Activated CD4-positive, alpha-beta memory T cell treated with anti-CD3 and anti-CD28 coated beads, Interleukin-2, amount 10 ng/mL, durations not matched to agents 7 days and 5 days (primary cell): ENCODE data around the gene TFCP2. TPM values are rescaled to one million over a fixed set of nuclear protein-coding genes. Genes with fewer than 3 reads are reported as not detected.
A peak's percentile ranks its signal among the peaks of the same experiment; 100 is the strongest.

ENCODE experiments used
- CTCF ChIA-PET: fragments of 350-600 bp; sonication (Branson Sonifier 250); formaldehyde crosslinking; loops from one replicate; lab custom pipeline; 2021; ENCODE audit warnings: antibody characterized with exemption, inconsistent platforms; lab: Charles Lee
- POLR2A ChIA-PET: fragments of 350-600 bp; sonication (Branson Sonifier 250); formaldehyde crosslinking; loops from one replicate; lab custom pipeline; 2021; ENCODE audit warnings: antibody characterized with exemption; lab: Charles Lee
- DNase-seq: peaks from one replicate; pipeline ENCODE4 v3.0.0-alpha.2; 2020
- H3K27ac Mint-ChIP-seq: one replicate; pipeline ENCODE4 v1.8.0; 2021; ENCODE audit warnings: mild to moderate bottlenecking, mixed read lengths
- H3K27me3 Mint-ChIP-seq: one replicate; pipeline ENCODE4 v1.8.0; 2021; ENCODE audit warnings: mixed read lengths
- H3K36me3 Mint-ChIP-seq: one replicate; pipeline ENCODE4 v1.8.0; 2021; ENCODE audit warnings: low read depth, mixed read lengths
- H3K4me1 Mint-ChIP-seq: one replicate; pipeline ENCODE4 v1.8.0; 2021; ENCODE audit warnings: mixed read lengths
- H3K4me3 Mint-ChIP-seq: one replicate; pipeline ENCODE4 v1.8.0; 2021; ENCODE audit warnings: mild to moderate bottlenecking, mixed read lengths
- H3K9me3 Mint-ChIP-seq: one replicate; pipeline ENCODE4 v1.8.0; 2021; ENCODE audit warnings: mixed read lengths
- total RNA-seq, 2 experiments: library from RNA; stranded (reverse); gene quantifications; one replicate each; pipeline ENCODE4 v1.2.3, GENCODE V29; 2021

Gene TFCP2
- total RNA-seq, 2 experiments from 2014 or later: 34.3 to 35.9 TPM

- CTCF ChIA-PET: interaction anchor here (0.5 to 1.0 kb wide), 2 partner anchors 91 to 214 kb away, joined by 4 read pairs; partner anchors contain the start of gene POU6F1
- H3K27me3 Mint-ChIP-seq: no peaks in the 10 kb centered on the region
- POLR2A ChIA-PET: no interaction called here
- H3K27ac Mint-ChIP-seq: no peak overlapping the region
- peaks cover 5% of the 10 kb centered on the region for H3K4me1 Mint-ChIP-seq
- H3K4me3 Mint-ChIP-seq: no peak overlapping the region
- H3K36me3 Mint-ChIP-seq: peaks cover 17% of the 10 kb centered on the region
- no peak for DNase-seq
- H3K9me3 Mint-ChIP-seq: no peaks in the 10 kb centered on the region
These were observed 45.7 kb downstream of the TFCP2 start for GRCh38 chr12:51127050-51127729.

DNA sequence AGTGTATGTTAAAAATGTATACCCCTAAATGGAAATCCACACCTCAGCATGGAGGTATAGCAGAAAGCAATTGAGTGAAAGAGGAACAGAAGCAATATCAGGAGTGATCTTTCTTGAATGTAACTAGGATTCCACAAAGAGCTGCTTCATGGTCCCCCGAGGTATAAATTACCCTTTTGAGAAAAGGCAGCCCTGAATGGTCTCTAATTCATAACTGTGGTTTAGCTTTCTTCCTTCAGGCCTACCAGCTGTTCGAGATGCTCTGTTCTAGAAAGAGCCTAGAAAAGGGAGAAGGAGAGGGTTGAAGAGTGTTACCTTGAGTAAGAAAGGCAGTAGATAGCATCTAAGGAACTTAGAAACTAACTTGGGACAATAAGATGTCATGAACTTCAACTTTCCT lies 46.6 kb downstream of the TFCP2 start:
- H3K4me1 Mint-ChIP-seq: peaks cover 3% of the 10 kb centered on the region
- H3K9me3 Mint-ChIP-seq: no peaks in the 10 kb centered on the region
- no peak overlapping the region for H3K4me3 Mint-ChIP-seq
- H3K27me3 Mint-ChIP-seq: no peaks in the 10 kb centered on the region
- POLR2A ChIA-PET: no interaction called here
- CTCF ChIA-PET: no interaction called here
- no peak overlapping the region for H3K27ac Mint-ChIP-seq
- peaks cover 17% of the 10 kb centered on the region for H3K36me3 Mint-ChIP-seq
- DNase-seq: no peak

DNA sequence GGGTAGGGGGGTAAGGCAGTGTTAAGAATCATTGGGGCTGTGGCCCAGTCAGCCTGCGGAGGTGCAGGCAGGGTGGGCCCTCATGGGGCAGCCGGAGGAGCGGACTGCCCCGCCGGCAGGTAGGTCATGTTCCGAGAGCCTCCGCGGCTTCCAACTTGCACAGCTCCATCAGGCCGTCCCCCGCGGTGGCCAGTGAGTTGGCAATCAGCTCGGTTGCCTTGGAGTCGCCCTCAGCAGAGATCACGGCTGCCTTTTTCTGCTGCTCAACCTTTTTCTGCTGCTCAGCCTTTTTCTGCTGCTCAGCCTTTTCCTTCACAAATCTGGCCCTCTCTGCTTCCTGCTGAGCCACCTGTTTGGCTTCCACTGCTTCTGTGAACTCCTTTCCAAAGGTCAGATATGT lies 48.4 kb downstream of the TFCP2 start:
- CTCF ChIA-PET: no interaction called here
- H3K9me3 Mint-ChIP-seq: no peaks in the 10 kb centered on the region
- H3K4me1 Mint-ChIP-seq: peaks cover 3% of the 10 kb centered on the region
- H3K4me3 Mint-ChIP-seq: no peak overlapping the region
- H3K36me3 Mint-ChIP-seq: peaks cover 17% of the 10 kb centered on the region
- H3K27me3 Mint-ChIP-seq: no peaks in the 10 kb centered on the region
- no peak for DNase-seq
- H3K27ac Mint-ChIP-seq: no peak overlapping the region
- POLR2A ChIA-PET: no interaction called here

DNA sequence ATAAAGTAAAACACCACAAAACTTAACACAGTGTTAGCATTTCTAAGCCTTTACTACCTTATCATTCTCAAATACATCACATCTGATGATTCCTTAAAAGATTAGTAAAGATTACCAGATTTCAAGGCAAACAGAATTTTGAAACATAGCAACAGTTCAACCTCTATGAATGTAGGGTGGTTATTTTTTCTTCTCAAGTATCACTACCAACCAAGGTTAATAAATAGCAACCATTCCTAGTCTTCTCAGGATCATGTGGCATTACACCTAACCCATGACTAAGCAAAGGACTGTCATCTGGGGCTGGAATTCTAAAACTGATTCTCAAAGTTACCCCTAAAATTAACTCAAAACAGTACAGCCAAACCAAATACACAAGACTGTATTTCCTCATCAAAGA lies 50.1 kb downstream of the TFCP2 start:
- ChIA-PET CTCF (no interaction called here), POLR2A (no interaction called here)
- H3K36me3 Mint-ChIP-seq: peaks cover 26% of the 10 kb centered on the region
- no peak for DNase-seq
- H3K4me1 Mint-ChIP-seq: peaks cover 10% of the 10 kb centered on the region
- no peaks in the 10 kb centered on the region for H3K27me3 Mint-ChIP-seq
- H3K9me3 Mint-ChIP-seq: no peaks in the 10 kb centered on the region
- H3K27ac Mint-ChIP-seq: no peak overlapping the region
- no peak overlapping the region for H3K4me3 Mint-ChIP-seq

DNA sequence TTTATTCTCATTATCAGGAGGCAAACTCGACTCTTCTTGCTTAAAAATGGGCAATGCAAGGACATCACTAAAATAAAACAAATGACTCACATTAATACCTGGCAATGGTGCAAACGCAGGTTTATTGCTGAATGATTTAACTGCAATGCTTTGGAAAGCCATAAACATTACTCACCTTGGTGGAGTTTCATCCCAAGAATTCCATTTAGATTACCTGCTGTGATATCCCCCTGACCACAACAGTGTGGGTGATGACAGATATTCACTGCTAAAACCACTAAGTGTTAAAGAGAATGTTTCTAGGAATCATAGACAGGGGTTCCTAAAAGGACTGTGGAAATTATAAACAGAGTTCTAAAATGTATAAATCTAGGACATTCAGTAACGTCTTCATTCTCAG lies 54.2 kb downstream of the TFCP2 start:
- Mint-ChIP-seq H3K4me3 (no peak overlapping the region), H3K36me3 (peaks cover 35% of the 10 kb centered on the region), H3K4me1 (peaks cover 7% of the 10 kb centered on the region), H3K27ac (no peak overlapping the region), H3K9me3 (no peaks in the 10 kb centered on the region), H3K27me3 (no peaks in the 10 kb centered on the region)
- no peak for DNase-seq
- POLR2A ChIA-PET: no interaction called here
- CTCF ChIA-PET: no interaction called here

DNA sequence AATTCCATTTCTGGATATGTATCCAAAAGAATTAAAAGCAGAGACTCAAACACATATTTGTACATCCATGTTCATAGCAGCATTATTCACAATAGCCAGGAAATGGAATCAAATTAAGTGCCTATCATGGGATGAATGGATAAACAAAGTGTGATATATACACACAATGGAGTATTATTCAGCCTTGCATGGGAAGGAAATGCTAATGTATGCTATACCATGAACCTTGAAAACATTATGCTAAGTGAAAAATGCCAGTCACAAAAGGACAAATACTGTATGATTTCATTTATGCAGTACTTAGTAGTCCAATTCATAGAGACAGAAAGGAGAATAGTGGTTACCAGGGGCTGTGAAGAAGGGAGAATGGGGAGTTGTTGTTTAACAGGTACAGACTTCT lies 57.4 kb downstream of the TFCP2 start:
- no peak overlapping the region for H3K27ac Mint-ChIP-seq
- DNase-seq: no peak
- no peak overlapping the region for H3K4me3 Mint-ChIP-seq
- ChIA-PET CTCF (no interaction called here), POLR2A (no interaction called here)
- H3K36me3 Mint-ChIP-seq: peaks cover 52% of the 10 kb centered on the region
- peaks cover 7% of the 10 kb centered on the region for H3K4me1 Mint-ChIP-seq
- H3K27me3 Mint-ChIP-seq: no peaks in the 10 kb centered on the region
- no peaks in the 10 kb centered on the region for H3K9me3 Mint-ChIP-seq

DNA sequence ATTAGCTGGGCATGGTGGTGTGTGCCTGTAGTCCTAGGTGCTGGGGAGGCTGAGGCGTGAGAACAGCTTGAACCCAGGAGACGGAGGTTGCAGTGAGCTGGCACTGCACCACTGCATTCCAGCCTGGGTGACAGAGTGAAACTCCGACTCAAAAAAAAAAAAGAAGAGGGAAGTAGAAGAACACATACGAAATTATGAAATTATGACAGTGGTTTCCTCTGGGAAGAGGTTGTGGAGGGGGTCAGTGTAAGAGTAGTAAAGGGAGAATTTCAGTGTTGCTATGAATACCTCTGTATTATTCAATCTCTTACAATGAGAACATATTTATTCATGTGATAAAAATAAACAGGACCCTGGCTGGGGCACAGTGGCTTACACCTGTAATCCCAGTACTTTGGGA lies 64.8 kb downstream of the TFCP2 start:
- ChIA-PET CTCF (no interaction called here), POLR2A (no interaction called here)
- no peak overlapping the region for H3K27ac Mint-ChIP-seq
- no peak overlapping the region for H3K4me3 Mint-ChIP-seq
- no peak for DNase-seq
- no peaks in the 10 kb centered on the region for H3K9me3 Mint-ChIP-seq
- H3K36me3 Mint-ChIP-seq: peaks cover 60% of the 10 kb centered on the region
- no peaks in the 10 kb centered on the region for H3K27me3 Mint-ChIP-seq
- peaks cover 3% of the 10 kb centered on the region for H3K4me1 Mint-ChIP-seq

- Mint-ChIP-seq H3K27me3 (no peaks in the 10 kb centered on the region), H3K4me1 (peaks cover 3% of the 10 kb centered on the region), H3K27ac (no peak overlapping the region), H3K9me3 (no peaks in the 10 kb centered on the region), H3K36me3 (peaks cover 61% of the 10 kb centered on the region), H3K4me3 (no peak overlapping the region)
- DNase-seq: no peak
- CTCF ChIA-PET: no interaction called here
- POLR2A ChIA-PET: no interaction called here
These were observed 69.0 kb downstream of the TFCP2 start for GRCh38 chr12:51103977-51104376.

GRCh38 chr12:51098611-51099010 lies 74.3 kb downstream of the TFCP2 start:
- CTCF ChIA-PET: no interaction called here
- H3K27ac Mint-ChIP-seq: no peak overlapping the region
- POLR2A ChIA-PET: no interaction called here
- H3K36me3 Mint-ChIP-seq: peaks cover 61% of the 10 kb centered on the region
- no peaks in the 10 kb centered on the region for H3K9me3 Mint-ChIP-seq
- DNase-seq: no peak
- H3K27me3 Mint-ChIP-seq: no peaks in the 10 kb centered on the region
- H3K4me1 Mint-ChIP-seq: no peaks in the 10 kb centered on the region
- H3K4me3 Mint-ChIP-seq: no peak overlapping the region

DNA sequence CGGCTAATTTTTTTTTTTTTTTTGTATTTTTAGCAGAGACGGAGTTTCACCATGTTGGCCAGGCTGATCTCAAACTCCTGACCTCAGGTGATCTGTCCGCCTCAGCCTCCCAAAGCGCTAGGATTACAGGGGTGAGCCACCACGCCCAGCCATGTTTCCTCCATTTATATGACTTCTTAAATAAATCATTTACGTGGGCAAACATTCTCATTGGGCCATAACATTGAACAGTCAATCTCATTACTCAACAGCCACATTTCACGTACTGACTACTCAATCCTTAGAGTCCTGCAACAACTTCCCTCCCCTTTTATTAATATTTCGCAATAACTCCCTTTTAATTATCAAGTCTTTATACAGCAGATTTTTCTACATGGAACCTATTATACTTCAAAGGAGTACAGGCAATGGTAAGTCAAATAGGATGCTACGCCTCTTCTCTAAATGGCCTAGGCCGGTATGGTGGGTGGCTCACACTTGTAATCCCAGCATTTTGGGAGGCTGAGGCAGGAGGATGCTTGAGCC lies 82.2 kb downstream of the TFCP2 start:
- Mint-ChIP-seq H3K4me1 (peaks cover 17% of the 10 kb centered on the region), H3K27me3 (no peaks in the 10 kb centered on the region), H3K9me3 (no peaks in the 10 kb centered on the region), H3K27ac (no peak overlapping the region), H3K4me3 (no peak overlapping the region), H3K36me3 (peaks cover 34% of the 10 kb centered on the region)
- ChIA-PET CTCF (no interaction called here), POLR2A (no interaction called here)
- no peak for DNase-seq

GRCh38 chr12:51087818-51088217 lies 85.1 kb downstream of the TFCP2 start:
- Mint-ChIP-seq H3K4me3 (no peak overlapping the region), H3K27ac (peak overlapping the region; percentile 56), H3K36me3 (peaks cover 15% of the 10 kb centered on the region), H3K27me3 (no peaks in the 10 kb centered on the region), H3K4me1 (peaks cover 28% of the 10 kb centered on the region), H3K9me3 (no peaks in the 10 kb centered on the region)
- POLR2A ChIA-PET: no interaction called here
- DNase-seq: no peak
- CTCF ChIA-PET: no interaction called here

GRCh38 chr12:51086933-51087332 lies 86.0 kb downstream of the TFCP2 start:
- H3K27me3 Mint-ChIP-seq: no peaks in the 10 kb centered on the region
- H3K27ac Mint-ChIP-seq: no peak overlapping the region
- H3K9me3 Mint-ChIP-seq: no peaks in the 10 kb centered on the region
- H3K4me3 Mint-ChIP-seq: no peak overlapping the region
- CTCF ChIA-PET: no interaction called here
- H3K4me1 Mint-ChIP-seq: peaks cover 37% of the 10 kb centered on the region
- POLR2A ChIA-PET: no interaction called here
- peaks cover 21% of the 10 kb centered on the region for H3K36me3 Mint-ChIP-seq
- no peak for DNase-seq

DNA sequence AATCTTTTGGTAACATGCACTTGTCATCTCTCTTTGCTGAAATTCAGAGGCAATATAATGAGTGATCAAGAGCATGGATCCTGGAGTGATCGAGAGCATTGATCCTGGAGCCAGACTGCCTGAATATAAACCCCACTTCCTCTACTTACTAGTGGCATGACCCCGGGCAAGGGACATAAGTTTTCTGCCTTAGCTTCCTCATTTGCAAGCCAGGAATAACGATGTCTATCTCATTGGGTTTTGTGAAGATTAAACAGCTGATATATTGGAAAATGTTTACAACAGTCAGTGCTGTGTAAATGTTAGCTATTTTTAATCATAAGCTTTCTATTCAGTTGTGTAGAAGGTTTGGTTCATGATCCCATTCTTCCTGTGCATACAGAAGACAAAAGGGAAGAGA lies 87.2 kb downstream of the TFCP2 start:
- no peak for DNase-seq
- Mint-ChIP-seq H3K27me3 (no peaks in the 10 kb centered on the region), H3K4me1 (peaks cover 45% of the 10 kb centered on the region), H3K4me3 (no peak overlapping the region), H3K36me3 (peaks cover 17% of the 10 kb centered on the region), H3K9me3 (no peaks in the 10 kb centered on the region), H3K27ac (no peak overlapping the region)
- CTCF ChIA-PET: interaction anchor here (1.7 kb wide), 1 partner anchor 255 kb away, joined by 5 read pairs; no protein-coding TSS in a partner anchor
- POLR2A ChIA-PET: interaction anchor here (1.5 kb wide), 1 partner anchor 37 kb away, joined by 3 read pairs; the partner anchor contains the start of gene LETMD1
